Neutrophil (primary cell): Measurements from ENCODE around the gene CDK1.

ENCODE experiments used
- H3K27ac ChIP-seq: fragments of 200-600 bp; sonication (generic); 2 replicates; pipeline ENCODE4 v1.5.1; 2016; ENCODE audit warnings: mild to moderate bottlenecking, moderate library complexity
- H3K27me3 ChIP-seq: fragments of 200-600 bp; sonication (generic); 2 replicates; pipeline ENCODE4 v1.6.0; 2016; ENCODE audit warnings: mild to moderate bottlenecking
- H3K36me3 ChIP-seq: fragments of 200-600 bp; sonication (generic); 2 replicates; pipeline ENCODE4 v1.5.1; 2017
- H3K4me1 ChIP-seq, 2 experiments: fragments of 200-600 bp in 1 of 2; sonication (generic) in 1 of 2; 1 replicate in 1 of 2; 2 replicates in 1 of 2; pipeline versions ENCODE4 v1.5.1 to v1.6.1; 2013 to 2016; ENCODE audit warnings: low read depth in 1 of 2, low read length in 1 of 2, mild to moderate bottlenecking in 1 of 2, moderate library complexity in 1 of 2; ENCODE audit not compliant: control insufficient read depth in 1 of 2, insufficient read depth in 1 of 2
- H3K4me3 ChIP-seq, 2 experiments: fragments of 200-600 bp in 1 of 2; sonication (generic) in 1 of 2; 1 replicate in 1 of 2; 2 replicates in 1 of 2; pipeline ENCODE4 v1.5.1; 2013 to 2016; ENCODE audit warnings: low read depth in 1 of 2, low read length in 1 of 2, mild to moderate bottlenecking in 1 of 2, moderate library complexity in 1 of 2
- H3K9me3 ChIP-seq: fragments of 200-600 bp; sonication (generic); 2 replicates; pipeline ENCODE4 v1.5.1; 2016
- CTCF ChIP-seq: fragments of 200-600 bp; sonication (generic); IDR thresholded peaks from 2 replicates; pipeline ENCODE4 v1.5.1; 2016; ENCODE audit warnings: antibody characterized with exemption

CDK1 gene

DNA sequence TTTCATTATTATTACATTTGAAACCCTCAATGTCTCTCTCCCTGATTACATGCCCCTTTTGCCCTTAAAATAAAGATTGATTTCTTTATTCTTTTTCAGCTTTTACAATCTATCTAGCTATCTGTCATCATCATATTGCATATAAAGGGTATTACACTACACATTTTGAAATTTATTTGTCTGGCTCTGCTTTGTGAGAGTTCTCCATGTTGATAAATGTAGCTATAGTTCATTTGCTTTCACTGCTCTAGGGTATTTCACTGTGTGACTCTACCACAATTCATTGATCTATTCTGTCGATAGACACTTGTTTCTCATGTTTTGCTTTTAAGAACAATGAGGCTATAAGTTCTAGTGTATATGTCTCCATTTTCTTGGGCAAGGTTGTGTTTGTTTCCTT, 25.6 kb downstream of the CDK1 start:
- Histone ChIP-seq H3K4me1 (peaks cover 0 to 9% of the 10 kb centered on the region in 2 experiments), H3K36me3 (no peaks in the 10 kb centered on the region), H3K9me3 (no peaks in the 10 kb centered on the region), H3K4me3 (no peak overlapping the region), H3K27ac (no peak overlapping the region), H3K27me3 (no peaks in the 10 kb centered on the region)
- TF ChIP-seq CTCF, result no peak

DNA sequence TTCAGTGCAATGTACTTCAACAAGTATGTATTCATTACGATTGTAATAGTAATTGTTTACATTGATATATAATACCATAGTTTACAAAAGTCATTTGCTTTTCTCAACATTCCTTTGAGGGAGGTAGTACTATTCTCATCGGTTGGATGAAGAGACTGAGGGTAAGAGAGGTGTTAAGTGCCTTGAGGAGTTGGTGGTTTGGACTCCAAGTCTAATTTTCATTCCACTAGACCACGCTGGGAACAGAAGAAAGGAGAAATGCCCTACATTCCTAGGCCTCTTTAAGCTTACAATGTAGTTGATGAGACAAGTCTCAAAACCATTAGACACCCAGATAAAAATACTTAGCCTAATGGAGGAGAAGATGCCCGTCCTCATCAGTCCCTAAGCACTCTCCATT, 28.6 kb downstream of the CDK1 start:
- no peak for TF ChIP-seq CTCF
- Histone ChIP-seq H3K36me3 (no peaks in the 10 kb centered on the region), H3K4me1 (peaks cover 0 to 14% of the 10 kb centered on the region in 2 experiments)

DNA sequence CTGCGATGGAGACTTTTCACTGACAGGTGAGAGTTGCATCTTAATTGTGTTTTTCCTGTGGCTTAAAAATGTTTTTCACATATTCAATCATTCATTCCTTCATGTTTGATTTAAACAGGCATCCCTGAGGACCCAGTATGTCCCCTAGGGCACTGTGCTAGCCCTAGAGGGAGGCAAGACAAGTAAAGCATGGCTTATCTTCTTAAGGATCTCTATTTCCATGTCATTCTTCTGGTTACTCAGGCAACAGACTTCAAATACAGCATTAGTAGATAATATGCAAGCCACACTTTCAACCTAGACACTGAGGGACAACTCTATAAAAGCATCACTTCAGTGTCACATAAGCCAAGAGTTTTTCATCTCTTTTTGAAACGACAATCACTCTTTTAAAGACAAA, 29.2 kb downstream of the CDK1 start:
- no peak overlapping the region for H3K4me3 ChIP-seq
- H3K36me3 ChIP-seq, result no peaks in the 10 kb centered on the region
- H3K27me3 ChIP-seq, result no peaks in the 10 kb centered on the region
- TF ChIP-seq CTCF, result no peak
- H3K27ac ChIP-seq, result no peak overlapping the region
- H3K9me3 ChIP-seq, result no peaks in the 10 kb centered on the region
- H3K4me1 ChIP-seq, result peaks cover 0 to 14% of the 10 kb centered on the region in 2 experiments

More for the DNA sequence above, 28.6 kb downstream of the CDK1 start:
- no peak overlapping the region for H3K27ac ChIP-seq
- no peaks in the 10 kb centered on the region for H3K27me3 ChIP-seq
- H3K4me3 ChIP-seq, result no peak overlapping the region
- no peaks in the 10 kb centered on the region for H3K9me3 ChIP-seq

DNA sequence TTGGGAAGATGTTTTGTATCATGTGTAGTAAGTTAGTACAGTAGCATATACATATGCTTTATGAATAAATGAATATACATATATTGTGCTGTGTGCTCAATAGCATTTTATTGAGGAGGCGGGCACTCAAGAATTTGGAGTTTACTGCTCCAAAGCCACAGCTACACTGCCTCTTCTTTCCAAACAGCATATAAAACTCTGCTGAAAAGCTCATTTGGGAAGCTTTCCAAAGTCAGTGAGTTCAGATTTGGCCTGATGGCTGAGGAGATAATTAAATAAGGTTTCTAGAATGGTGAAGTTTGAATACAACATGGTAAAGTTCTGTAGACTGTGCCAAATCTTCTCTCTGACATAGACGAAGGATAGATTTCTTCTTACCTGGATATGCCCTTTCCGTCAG, 29.8 kb downstream of the CDK1 start:
- Histone ChIP-seq H3K4me1 (peaks cover 0 to 14% of the 10 kb centered on the region in 2 experiments), H3K4me3 (no peak overlapping the region), H3K9me3 (no peaks in the 10 kb centered on the region), H3K36me3 (no peaks in the 10 kb centered on the region), H3K27me3 (no peaks in the 10 kb centered on the region), H3K27ac (no peak overlapping the region)
- no peak for TF ChIP-seq CTCF

DNA sequence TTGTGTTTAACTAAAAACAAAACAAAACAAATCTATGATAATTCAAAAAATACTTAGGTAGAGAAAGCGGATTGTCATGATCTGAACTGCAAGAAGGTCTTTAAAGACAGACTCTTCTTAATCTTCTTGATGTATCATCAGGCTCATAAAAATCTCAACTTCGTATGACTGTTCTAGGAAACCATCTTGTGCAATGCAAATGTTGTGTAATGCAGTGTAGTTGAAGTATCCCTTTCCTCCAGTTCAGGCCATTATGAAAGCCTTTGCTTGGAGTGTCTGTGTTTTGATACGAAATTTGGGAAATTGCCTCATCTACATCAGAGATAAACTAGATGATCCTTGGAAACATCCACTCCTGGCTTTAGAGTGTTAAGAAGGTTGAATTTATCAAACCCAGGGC, 30.9 kb downstream of the CDK1 start:
- Histone ChIP-seq H3K4me1 (peaks cover 0 to 6% of the 10 kb centered on the region in 2 experiments), H3K4me3 (no peak overlapping the region), H3K27ac (no peak overlapping the region), H3K27me3 (no peaks in the 10 kb centered on the region), H3K9me3 (no peaks in the 10 kb centered on the region), H3K36me3 (no peaks in the 10 kb centered on the region)
- no peak for TF ChIP-seq CTCF
